GM12872 (cell line): Measurements from ENCODE around the gene HOXD9.

Source experiments
- CTCF ChIP-seq: IDR thresholded peaks from 3 replicates; pipeline ENCODE4 v1.5.1; 2011; ENCODE audit warnings: low read depth, mild to moderate bottlenecking, low read length, moderate library complexity; ENCODE audit not compliant: insufficient read depth

The HOXD9 gene

GRCh38 chr2:176160986-176161824 lies 38.7 kb downstream of the HOXD9 start:
- TF ChIP-seq CTCF = no peak

- TF ChIP-seq CTCF = no peak
Observed at GRCh38 chr2:176161825-176162626, 39.5 kb downstream of the HOXD9 start.

GRCh38 chr2:176162911-176163671 lies 40.6 kb downstream of the HOXD9 start:
- no peak for TF ChIP-seq CTCF

DNA sequence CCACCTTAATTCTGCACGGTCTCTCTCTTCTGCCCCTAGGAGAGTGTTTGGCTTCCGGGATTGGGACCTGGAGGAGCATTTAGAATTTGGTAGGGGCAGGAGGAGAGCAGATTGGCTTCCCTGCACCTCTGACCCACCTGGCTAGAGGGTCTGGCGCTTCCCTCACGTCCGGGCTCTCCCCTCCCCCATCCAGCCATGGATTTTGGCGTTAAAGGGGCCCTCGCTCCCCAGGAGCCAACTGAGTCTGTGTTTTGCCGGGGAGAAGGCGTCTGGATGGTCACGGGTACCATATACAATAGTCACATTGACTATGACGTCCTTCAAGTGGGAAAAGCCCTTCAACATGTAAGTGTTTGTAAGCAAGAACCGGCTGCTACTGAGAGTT lies 41.1 kb downstream of the HOXD9 start:
- no peak for TF ChIP-seq CTCF

DNA sequence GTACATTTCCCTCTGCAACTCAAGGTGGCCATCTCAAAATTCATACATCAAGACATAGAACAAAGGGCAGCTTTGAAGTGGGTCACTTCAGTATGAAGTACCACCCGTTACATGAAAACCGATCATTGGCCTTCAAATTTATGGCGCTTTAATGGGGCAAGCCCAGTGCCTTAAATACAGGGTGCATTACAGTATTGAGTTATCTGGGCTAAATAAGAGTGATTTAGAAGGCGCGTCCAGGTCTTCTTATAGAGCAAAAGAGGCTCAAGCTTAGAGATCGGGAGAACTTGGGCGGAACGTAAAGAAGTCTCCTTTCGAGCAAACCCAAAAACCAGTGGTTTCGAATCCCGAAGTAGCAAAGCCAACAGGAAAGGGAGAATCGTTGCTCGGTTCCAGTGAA lies 41.7 kb downstream of the HOXD9 start:
- no peak for TF ChIP-seq CTCF

DNA sequence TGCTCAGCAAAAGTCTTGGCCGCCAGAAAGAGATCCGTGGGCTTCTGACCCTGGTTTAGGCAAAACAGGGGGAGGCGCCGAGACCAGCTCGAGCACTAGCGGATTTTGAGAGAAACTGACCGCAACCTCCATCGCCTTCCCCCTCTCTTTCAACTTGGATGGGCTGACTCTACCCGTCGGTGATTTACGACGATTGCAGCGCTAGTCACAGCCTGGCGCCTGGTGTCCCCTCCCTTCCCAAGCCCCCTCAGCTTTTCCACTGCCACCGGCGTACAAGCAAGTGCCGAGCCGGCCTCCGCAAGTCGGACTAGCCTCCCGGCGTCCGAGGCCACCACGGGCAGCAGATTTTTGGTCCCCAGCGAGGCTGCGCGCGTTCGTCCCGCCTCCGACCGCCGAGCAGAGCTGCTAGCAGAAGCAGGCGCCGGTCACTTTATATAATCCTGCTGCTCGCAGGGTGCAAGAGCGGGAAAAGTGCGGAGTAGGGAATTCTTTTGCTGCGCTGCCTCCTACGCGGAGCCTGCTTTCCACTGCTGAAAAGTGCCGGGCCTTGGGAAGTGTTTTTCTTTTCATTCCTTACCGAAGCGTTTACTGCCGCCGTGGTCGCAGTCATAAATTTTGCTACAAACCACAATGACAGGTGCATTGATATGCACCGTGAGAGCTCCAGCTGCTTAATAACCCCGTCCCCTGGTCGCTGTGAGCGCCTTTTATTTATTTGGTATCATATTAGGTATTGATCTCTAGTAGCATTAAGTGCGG lies 42.3 kb downstream of the HOXD9 start:
- TF ChIP-seq CTCF = no peak
